Heart right ventricle (tissue), 16 donors: Measurements from ENCODE around the gene ZNF236. TPM values are rescaled to one million over a fixed set of nuclear protein-coding genes. Genes with fewer than 3 reads are reported as not detected.

ENCODE experiments used
- ATAC-seq, 8 donors: fragments of 200-7000 bp; cut with Tn5 transposase; one replicate each; pipeline ENCODE4 v1.9.1; 2020; ENCODE audit warnings: mild to moderate bottlenecking in 8 of 8, moderate library complexity in 8 of 8, moderate number of reproducible peaks in 1 of 8
- DNase-seq, 2 donors: peaks; one replicate each; pipeline ENCODE4 v3.0.0-alpha.2; 2020
- H3K27ac ChIP-seq, 10 donors: fragments of 200-600 bp; sonication (generic) in 2 of 10; one replicate each; pipeline versions ENCODE4 v1.5.0 to v1.8.0; 2020 to 2022; ENCODE audit warnings: mild to moderate bottlenecking in 3 of 10
- H3K27me3 ChIP-seq, 7 donors: fragments of 200-600 bp; one replicate each; pipeline ENCODE4 v1.8.0; 2021 to 2022; ENCODE audit warnings: mild to moderate bottlenecking in 2 of 7
- H3K36me3 ChIP-seq, 9 donors: fragments of 200-600 bp; sonication (generic) in 1 of 9; one replicate each; pipeline versions ENCODE4 v1.5.0 to v1.8.0; 2020 to 2022; ENCODE audit warnings: mild to moderate bottlenecking in 2 of 9
- H3K4me1 ChIP-seq, 9 donors: fragments of 200-600 bp; sonication (generic) in 1 of 9; one replicate each; pipeline versions ENCODE4 v1.5.0 to v1.8.0; 2020 to 2022; ENCODE audit warnings: mild to moderate bottlenecking in 4 of 9
- H3K4me3 ChIP-seq, 10 donors: fragments of 200-600 bp; sonication (generic) in 2 of 10; one replicate each; pipeline versions ENCODE4 v1.5.0 to v1.8.0; 2020 to 2022; ENCODE audit warnings: mild to moderate bottlenecking in 7 of 10, moderate library complexity in 2 of 10
- H3K9me3 ChIP-seq, 11 donors: fragments of 200-600 bp in 10 of 11; sonication (generic) in 2 of 11; one replicate each; pipeline versions ENCODE4 v1.5.0 to v1.8.0; 2013 to 2022; ENCODE audit warnings: mild to moderate bottlenecking in 2 of 11, control low read depth in 1 of 11, moderate library complexity in 1 of 11
- CTCF ChIP-seq, 9 donors: fragments of 200-600 bp; sonication (generic) in 2 of 9; IDR thresholded peaks; one replicate each; pipeline versions ENCODE4 v1.5.0 to v1.8.0; 2021 to 2022; ENCODE audit warnings: antibody characterized with exemption in 9 of 9, mild to moderate bottlenecking in 5 of 9, moderate library complexity in 1 of 9
- WGBS, 2 donors: extraction: QIAGEN DNeasy Blood & Tissue Kit; methylation state at CpG; one replicate each; pipeline ENCODE4 v1.1.7; 2013; ENCODE audit warnings: inconsistent platforms in 1 of 2; 5-methylcytosine and 5-hydroxymethylcytosine counted together
- intact Hi-C, 10 donors: fragments of 100-400 bp; cut with DNase I; formaldehyde crosslinking; loops; one replicate each; pipeline versions ENCODE4 v1.11.1 to v1.14.2; 2022
- polyA plus RNA-seq, 2 donors: library from polyadenylated mRNA; stranded (reverse); fragments of 200-250 nt; gene quantifications; one replicate each; pipeline ENCODE4 v1.2.3, GENCODE V29; 2013
- total RNA-seq, 10 donors: library from RNA; stranded (reverse); fragmentation: NEBNext Ultra II Directional in 3 of 10; extraction: Animal tissue kit (Norgen Biotek cat#: 25700) in 3 of 10; gene quantifications; one replicate each; pipeline versions ENCODE4 v1.2.1 to v1.2.4, GENCODE V29; 2021 to 2023
- donor health status: Arrhythmogenic right ventricular cardiomyopathy.
- donor health status: ischemic (EF 13 %, LVEDD 7.1; RV severe dilation, severe dysfunction).
- donor health status: healthy with polysubstance abuse.
- donor health status: DM: no; HTN: yes; CAD: no.
- donor health status: DM: no; HTN: no; CAD: no.
- donor health status: ischemic (EF 25% LVEDD 6.9; RV normal size, moderate dysfunction).
- donor health status: ischemic (EF 25% LVEDD 5.7; RV mildly dilated, moderate dysfunction).
- donor health status: healthy.
- donor health status: DM: yes; HTN: yes; CAD: no.
- donor health status: Ischemic cardiomyopathy.
- donor health status: ischemic (EF 35%, LVEDD 5.7; RV mildly dilated, moderate dysfunction).
- donor health status: nonischemic (EF 11% LVEDD 7.7; RV severe dilation, severe dysfunction).
- donor health status: DM: yes; HTN: yes; CAD: no.
- donor health status: PGD.
- donor health status: ischemic (EF 29% LVEDD 5.4; RV normal size, mild dysfunction).
- donor health status: nonischemic (EF 23%, LVEDD 6.1; RV moderate dilation, normal function).

Gene ZNF236
- total and polyA plus RNA-seq, 12 donors: 0.75 to 14.9 (median 12.1) TPM

- Histone ChIP-seq H3K36me3 (no peaks in the 10 kb centered on the region), H3K27ac (no peak overlapping the region), H3K4me1 (peaks cover 0 to 12% (median 0%) of the 10 kb centered on the region in 9 donors), H3K27me3 (no peaks in the 10 kb centered on the region), H3K4me3 (no peak overlapping the region), H3K9me3 (no peaks in the 10 kb centered on the region)
- no peak for ATAC-seq
- no peak for TF ChIP-seq CTCF (IDR thresholded peaks at IDR 0.05)
- intact Hi-C loops: no loop called here
- no peak for DNase-seq
- WGBS, 2 donors: 79 to 90% methylated on average over 4 of the region's 4 CpGs
Observed at GRCh38 chr18:76844144-76844543, 21.8 kb downstream of the ZNF236 start.

- Histone ChIP-seq H3K4me3 (no peak overlapping the region), H3K27ac (no peak overlapping the region), H3K4me1 (peaks cover 0 to 6% (median 0%) of the 10 kb centered on the region in 9 donors), H3K9me3 (no peaks in the 10 kb centered on the region), H3K36me3 (no peaks in the 10 kb centered on the region), H3K27me3 (no peaks in the 10 kb centered on the region)
- intact Hi-C loops: no loop called here
- 91 to 94% methylated on average over 4 of the region's 4 CpGs for WGBS, 2 donors
- no peak for DNase-seq
- no peak for TF ChIP-seq CTCF (IDR thresholded peaks at IDR 0.05)
- ATAC-seq: no peak
Observed at GRCh38 chr18:76844742-76845477, 22.6 kb downstream of the ZNF236 start.

GRCh38 chr18:76846217-76846616 lies 23.9 kb downstream of the ZNF236 start:
- no peak for TF ChIP-seq CTCF (IDR thresholded peaks at IDR 0.05)
- intact Hi-C loops: no loop called here
- no peak for DNase-seq

GRCh38 chr18:76847916-76848315 lies 25.6 kb downstream of the ZNF236 start:
- intact Hi-C loops: no loop called here
- 46 to 49% methylated on average over 2 of the region's 2 CpGs for WGBS, 2 donors
- no peaks in the 10 kb centered on the region for H3K27me3 ChIP-seq
- H3K27ac ChIP-seq: no peak overlapping the region
- peaks cover 0 to 6% (median 0%) of the 10 kb centered on the region in 9 donors for H3K4me1 ChIP-seq
- peaks cover 0 to 22% (median 6%) of the 10 kb centered on the region in 9 donors for H3K36me3 ChIP-seq
- no peak overlapping the region for H3K4me3 ChIP-seq
- ATAC-seq (no peak), DNase-seq (no peak)
- no peak for TF ChIP-seq CTCF (IDR thresholded peaks at IDR 0.05)
- H3K9me3 ChIP-seq: no peaks in the 10 kb centered on the region

More at GRCh38 chr18:76846217-76846616, 23.9 kb downstream of the ZNF236 start:
- Histone ChIP-seq H3K27me3 (no peaks in the 10 kb centered on the region), H3K9me3 (no peaks in the 10 kb centered on the region), H3K27ac (no peak overlapping the region), H3K36me3 (peaks cover 0 to 5% (median 0%) of the 10 kb centered on the region in 9 donors), H3K4me1 (peaks cover 0 to 6% (median 0%) of the 10 kb centered on the region in 9 donors), H3K4me3 (no peak overlapping the region)
- 79 to 81% methylated on average over 5 of the region's 5 CpGs for WGBS, 2 donors
- ATAC-seq: no peak
